Astrocyte (in vitro differentiated cells and primary cell): ENCODE measurements around the gene OTOGL.

Experiments
- EZH2 ChIP-seq: IDR thresholded peaks from 2 replicates; pipeline ENCODE4 v1.6.1; 2012; ENCODE audit warnings: mild to moderate bottlenecking, low read length, inconsistent platforms; ENCODE audit not compliant: insufficient read depth
- TF ChIP-seq, protein P1 (sequence below): IDR thresholded peaks from 2 replicates; pipeline ENCODE4 v1.5.1; 2011; ENCODE audit warnings: low read depth, mild to moderate bottlenecking, inconsistent platforms, low read length, moderate library complexity; ENCODE audit not compliant: insufficient read depth

GRCh38 chr12:80400571-80400991 lies 301.2 kb downstream of the OTOGL start:
- TF ChIP-seq, protein P1, sequence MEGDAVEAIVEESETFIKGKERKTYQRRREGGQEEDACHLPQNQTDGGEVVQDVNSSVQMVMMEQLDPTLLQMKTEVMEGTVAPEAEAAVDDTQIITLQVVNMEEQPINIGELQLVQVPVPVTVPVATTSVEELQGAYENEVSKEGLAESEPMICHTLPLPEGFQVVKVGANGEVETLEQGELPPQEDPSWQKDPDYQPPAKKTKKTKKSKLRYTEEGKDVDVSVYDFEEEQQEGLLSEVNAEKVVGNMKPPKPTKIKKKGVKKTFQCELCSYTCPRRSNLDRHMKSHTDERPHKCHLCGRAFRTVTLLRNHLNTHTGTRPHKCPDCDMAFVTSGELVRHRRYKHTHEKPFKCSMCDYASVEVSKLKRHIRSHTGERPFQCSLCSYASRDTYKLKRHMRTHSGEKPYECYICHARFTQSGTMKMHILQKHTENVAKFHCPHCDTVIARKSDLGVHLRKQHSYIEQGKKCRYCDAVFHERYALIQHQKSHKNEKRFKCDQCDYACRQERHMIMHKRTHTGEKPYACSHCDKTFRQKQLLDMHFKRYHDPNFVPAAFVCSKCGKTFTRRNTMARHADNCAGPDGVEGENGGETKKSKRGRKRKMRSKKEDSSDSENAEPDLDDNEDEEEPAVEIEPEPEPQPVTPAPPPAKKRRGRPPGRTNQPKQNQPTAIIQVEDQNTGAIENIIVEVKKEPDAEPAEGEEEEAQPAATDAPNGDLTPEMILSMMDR, result no peak
- TF ChIP-seq EZH2, result no peak
